Measurements from ENCODE around the gene TTLL11. TPM values are rescaled to one million over a fixed set of nuclear protein-coding genes. Genes with fewer than 3 reads are reported as not detected.
A peak's percentile ranks its signal among the peaks of the same experiment; 100 is the strongest.

Gene TTLL11
- total RNA-seq, 4 donors from 2014 or later: 9.1 to 14.6 (median 9.7) TPM

GRCh38 chr9:121776001-121776738, 316.9 kb downstream of the TTLL11 start:
- intact Hi-C loops (cut with DNase I; ENCODE audit: low total_unique reads): no loop called here
- WGBS, 2 donors: 96 to 98% methylated on average over 21 to 23 of the region's 23 CpGs
- peak in 1 of 2 donors; percentile 77 for DNase-seq (ENCODE audit: low spot score in 2 of 2)
- no peak overlapping the region for H3K4me3 ChIP-seq (ENCODE audit: low read depth, poor library complexity, severe bottlenecking)
- no peak for TF ChIP-seq CTCF (IDR thresholded peaks at IDR 0.05)
- no peak for TF ChIP-seq POLR2A (IDR thresholded peaks at IDR 0.05)

- no peak overlapping the region for H3K4me3 ChIP-seq (ENCODE audit: low read depth, poor library complexity, severe bottlenecking)
- intact Hi-C loops (cut with DNase I; ENCODE audit: low total_unique reads): no loop called here
- 95 to 97% methylated on average over 26 of the region's 26 CpGs for WGBS, 2 donors
- TF ChIP-seq CTCF (IDR thresholded peaks at IDR 0.05) (no peak), POLR2A (IDR thresholded peaks at IDR 0.05) (no peak)
- DNase-seq (ENCODE audit: low spot score in 2 of 2): peak in 1 of 2 donors; percentile 71
These were observed 318.1 kb downstream of the TTLL11 start for GRCh38 chr9:121774715-121775613.

- H3K4me3 ChIP-seq (ENCODE audit: low read depth, poor library complexity, severe bottlenecking): no peak overlapping the region
These were observed 319.0 kb downstream of the TTLL11 start for GRCh38 chr9:121773954-121774714.

GRCh38 chr9:121773286-121773953, 319.7 kb downstream of the TTLL11 start:
- DNase-seq (ENCODE audit: low spot score in 2 of 2): no peak
- intact Hi-C loops (cut with DNase I; ENCODE audit: low total_unique reads): no loop called here
- WGBS, 2 donors: 91 to 97% methylated on average over 6 to 16 of the region's 18 CpGs
- no peak for TF ChIP-seq POLR2A (IDR thresholded peaks at IDR 0.05)
- no peak for TF ChIP-seq CTCF (IDR thresholded peaks at IDR 0.05)
- no peak overlapping the region for H3K4me3 ChIP-seq (ENCODE audit: low read depth, poor library complexity, severe bottlenecking)

More at GRCh38 chr9:121773954-121774714, 319.0 kb downstream of the TTLL11 start:
- DNase-seq (ENCODE audit: low spot score in 2 of 2): no peak
- intact Hi-C loops (cut with DNase I; ENCODE audit: low total_unique reads): no loop called here
- WGBS, 2 donors: 92 to 94% methylated on average over 19 of the region's 19 CpGs
- TF ChIP-seq POLR2A (IDR thresholded peaks at IDR 0.05): no peak
- no peak for TF ChIP-seq CTCF (IDR thresholded peaks at IDR 0.05)

- intact Hi-C loops (cut with DNase I; ENCODE audit: low total_unique reads): no loop called here
- DNase-seq (ENCODE audit: low spot score in 2 of 2): no peak
- no peak for TF ChIP-seq CTCF (IDR thresholded peaks at IDR 0.05)
- no peak for TF ChIP-seq POLR2A (IDR thresholded peaks at IDR 0.05)
- no peak overlapping the region for H3K4me3 ChIP-seq (ENCODE audit: low read depth, poor library complexity, severe bottlenecking)
- 86 to 88% methylated on average over 29 to 34 of the region's 45 CpGs for WGBS, 2 donors
These were observed 320.4 kb downstream of the TTLL11 start for GRCh38 chr9:121772600-121773285.
